ENCODE measurements around the gene RBP3.

The RBP3 gene

DNA sequence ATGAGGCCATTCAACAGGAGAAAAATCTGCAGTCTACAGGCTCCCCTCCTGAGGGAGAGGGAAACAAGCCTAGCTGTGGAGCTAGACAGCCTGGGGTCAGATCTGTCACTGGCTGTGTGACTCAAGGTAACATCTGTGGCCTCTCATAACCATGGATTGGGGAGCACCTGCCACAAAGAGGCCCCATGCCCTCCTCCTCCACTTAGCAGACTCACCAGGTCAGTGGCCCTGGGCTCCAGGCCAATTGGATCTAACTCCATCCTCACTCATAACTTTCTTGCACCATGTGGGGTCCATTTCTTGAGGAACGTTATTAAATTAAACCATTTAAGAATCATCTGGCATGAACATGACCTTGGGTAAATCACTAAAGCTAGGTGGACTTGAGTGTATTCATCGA, 46.3 kb upstream of the RBP3 start:
- no peaks in the 10 kb centered on the region for H3K27me3 ChIP-seq (ENCODE audit: insufficient read depth, low read depth)
- no peaks in the 10 kb centered on the region for H3K4me1 ChIP-seq (ENCODE audit: low read depth, poor library complexity, severe bottlenecking)
- TF ChIP-seq, protein P1, sequence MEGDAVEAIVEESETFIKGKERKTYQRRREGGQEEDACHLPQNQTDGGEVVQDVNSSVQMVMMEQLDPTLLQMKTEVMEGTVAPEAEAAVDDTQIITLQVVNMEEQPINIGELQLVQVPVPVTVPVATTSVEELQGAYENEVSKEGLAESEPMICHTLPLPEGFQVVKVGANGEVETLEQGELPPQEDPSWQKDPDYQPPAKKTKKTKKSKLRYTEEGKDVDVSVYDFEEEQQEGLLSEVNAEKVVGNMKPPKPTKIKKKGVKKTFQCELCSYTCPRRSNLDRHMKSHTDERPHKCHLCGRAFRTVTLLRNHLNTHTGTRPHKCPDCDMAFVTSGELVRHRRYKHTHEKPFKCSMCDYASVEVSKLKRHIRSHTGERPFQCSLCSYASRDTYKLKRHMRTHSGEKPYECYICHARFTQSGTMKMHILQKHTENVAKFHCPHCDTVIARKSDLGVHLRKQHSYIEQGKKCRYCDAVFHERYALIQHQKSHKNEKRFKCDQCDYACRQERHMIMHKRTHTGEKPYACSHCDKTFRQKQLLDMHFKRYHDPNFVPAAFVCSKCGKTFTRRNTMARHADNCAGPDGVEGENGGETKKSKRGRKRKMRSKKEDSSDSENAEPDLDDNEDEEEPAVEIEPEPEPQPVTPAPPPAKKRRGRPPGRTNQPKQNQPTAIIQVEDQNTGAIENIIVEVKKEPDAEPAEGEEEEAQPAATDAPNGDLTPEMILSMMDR (conservative IDR thresholded peaks at IDR 0.05; ENCODE audit: low read depth, low read length) = no peak
- H3K27ac ChIP-seq = no peak overlapping the region
- H3K4me2 ChIP-seq = no peak overlapping the region
- no peaks in the 10 kb centered on the region for H3K36me3 ChIP-seq (ENCODE audit: insufficient read depth)
- H2AFZ ChIP-seq (ENCODE audit: low read depth) = no peak overlapping the region
- no peak overlapping the region for H3K4me3 ChIP-seq (IDR thresholded peaks at IDR 0.05; ENCODE audit: insufficient read depth, low read depth, low read length)
- H3K9ac ChIP-seq = no peak overlapping the region
- H4K20me1 ChIP-seq (ENCODE audit: insufficient read depth) = no peaks in the 10 kb centered on the region
- no peaks in the 10 kb centered on the region for H3K79me2 ChIP-seq (ENCODE audit: insufficient read depth, low read depth)

- Histone ChIP-seq H3K4me1 (ENCODE audit: low read depth, poor library complexity, severe bottlenecking) (no peaks in the 10 kb centered on the region), H3K4me2 (no peak overlapping the region), H3K79me2 (ENCODE audit: insufficient read depth, low read depth) (no peaks in the 10 kb centered on the region), H3K9ac (no peak overlapping the region), H3K4me3 (IDR thresholded peaks at IDR 0.05; ENCODE audit: insufficient read depth, low read depth, low read length) (no peak overlapping the region), H3K27ac (no peak overlapping the region), H2AFZ (ENCODE audit: low read depth) (no peak overlapping the region), H3K27me3 (ENCODE audit: insufficient read depth, low read depth) (no peaks in the 10 kb centered on the region), H4K20me1 (ENCODE audit: insufficient read depth) (no peaks in the 10 kb centered on the region), H3K36me3 (ENCODE audit: insufficient read depth) (no peaks in the 10 kb centered on the region)
- TF ChIP-seq, protein P1 (conservative IDR thresholded peaks at IDR 0.05; ENCODE audit: low read depth, low read length) = no peak
Observed at GRCh38 chr10:47303105-47303504, 45.1 kb upstream of the RBP3 start.

DNA sequence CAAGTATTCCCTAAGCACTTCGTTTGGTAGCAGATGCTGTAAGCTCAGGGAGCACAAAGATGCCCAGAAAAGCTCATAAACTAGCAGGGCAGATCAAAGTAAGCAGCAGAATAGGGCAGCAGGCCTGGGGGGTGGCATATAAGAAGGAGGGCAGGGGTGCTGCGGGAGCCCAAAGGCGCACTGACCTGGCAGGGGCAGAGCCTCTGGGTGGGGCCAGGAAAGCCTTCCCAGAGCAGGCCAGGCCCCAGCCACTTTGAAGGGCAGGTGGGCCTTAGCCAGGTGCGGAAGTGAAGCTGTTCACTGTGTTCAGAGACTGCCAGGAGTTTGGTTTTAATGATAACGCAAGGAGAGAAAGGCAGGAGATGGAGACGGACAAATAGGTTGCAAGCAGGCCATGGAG, 44.3 kb upstream of the RBP3 start:
- Histone ChIP-seq H3K9ac (no peak overlapping the region), H3K27ac (no peak overlapping the region), H3K4me3 (IDR thresholded peaks at IDR 0.05; ENCODE audit: insufficient read depth, low read depth, low read length) (no peak overlapping the region), H3K4me2 (no peak overlapping the region), H3K79me2 (ENCODE audit: insufficient read depth, low read depth) (no peaks in the 10 kb centered on the region), H3K27me3 (ENCODE audit: insufficient read depth, low read depth) (no peaks in the 10 kb centered on the region), H3K4me1 (ENCODE audit: low read depth, poor library complexity, severe bottlenecking) (no peaks in the 10 kb centered on the region), H2AFZ (ENCODE audit: low read depth) (no peak overlapping the region), H4K20me1 (ENCODE audit: insufficient read depth) (no peaks in the 10 kb centered on the region), H3K36me3 (ENCODE audit: insufficient read depth) (no peaks in the 10 kb centered on the region)
- TF ChIP-seq, protein P1 (conservative IDR thresholded peaks at IDR 0.05; ENCODE audit: low read depth, low read length) = no peak

- no peaks in the 10 kb centered on the region for H3K4me1 ChIP-seq (ENCODE audit: low read depth, poor library complexity, severe bottlenecking)
- no peak overlapping the region for H2AFZ ChIP-seq (ENCODE audit: low read depth)
- no peak overlapping the region for H3K4me2 ChIP-seq
- no peaks in the 10 kb centered on the region for H3K79me2 ChIP-seq (ENCODE audit: insufficient read depth, low read depth)
- H3K4me3 ChIP-seq (IDR thresholded peaks at IDR 0.05; ENCODE audit: insufficient read depth, low read depth, low read length) = no peak overlapping the region
- no peaks in the 10 kb centered on the region for H3K27me3 ChIP-seq (ENCODE audit: insufficient read depth, low read depth)
- no peak overlapping the region for H3K9ac ChIP-seq
- no peak overlapping the region for H3K27ac ChIP-seq
- H4K20me1 ChIP-seq (ENCODE audit: insufficient read depth) = no peaks in the 10 kb centered on the region
- H3K36me3 ChIP-seq (ENCODE audit: insufficient read depth) = no peaks in the 10 kb centered on the region
- TF ChIP-seq, protein P1 (conservative IDR thresholded peaks at IDR 0.05; ENCODE audit: low read depth, low read length) = no peak
Observed at GRCh38 chr10:47305566-47305965, 42.6 kb upstream of the RBP3 start.
